NCI-H128 (cell line): ENCODE results near the gene MAB21L4.

ENCODE experiments used
- DNase-seq: peaks from one replicate; lab custom pipeline; 2025; ENCODE audit not compliant: unreplicated experiment; lab: John Stamatoyannopoulos, UW

The MAB21L4 gene

DNA sequence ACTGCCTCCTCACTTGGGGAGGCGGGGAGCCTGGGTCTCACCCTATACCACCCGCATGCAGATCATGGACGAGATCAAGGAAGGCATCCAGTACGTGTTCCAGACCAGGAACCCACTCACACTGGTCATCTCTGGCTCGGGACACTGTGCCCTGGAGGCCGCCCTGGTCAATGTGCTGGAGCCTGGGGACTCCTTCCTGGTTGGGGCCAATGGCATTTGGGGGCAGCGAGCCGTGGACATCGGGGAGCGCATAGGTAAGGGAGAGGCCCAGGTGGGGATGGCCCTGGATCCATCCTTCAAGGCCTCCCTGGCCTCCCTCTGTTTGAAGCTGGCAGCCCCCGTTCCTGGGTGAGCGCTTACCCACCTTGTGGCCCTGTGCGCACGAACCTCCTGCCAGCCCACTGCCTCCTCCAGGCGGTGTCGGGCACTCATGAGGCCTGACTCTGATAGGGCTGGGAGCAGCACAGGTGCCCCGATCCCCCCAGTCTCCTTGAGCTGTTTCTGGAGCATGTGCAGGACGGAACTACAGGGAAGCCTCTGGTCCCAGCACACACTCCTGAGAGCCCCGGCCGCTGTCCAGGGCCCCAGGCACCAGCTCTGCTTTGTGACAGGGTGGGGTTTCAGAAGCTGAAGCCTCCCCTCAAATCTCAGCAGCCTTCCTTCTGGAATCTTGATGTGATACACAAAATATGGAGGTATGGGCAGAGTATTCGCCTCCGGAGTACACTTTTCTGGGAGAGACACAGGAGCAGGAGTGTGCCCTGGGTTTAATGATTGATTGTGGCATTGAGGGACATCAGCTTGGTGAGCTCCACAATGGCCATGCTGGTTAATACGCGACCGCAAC, 26.6 kb downstream of the MAB21L4 start:
- DNase-seq: no peak

DNA sequence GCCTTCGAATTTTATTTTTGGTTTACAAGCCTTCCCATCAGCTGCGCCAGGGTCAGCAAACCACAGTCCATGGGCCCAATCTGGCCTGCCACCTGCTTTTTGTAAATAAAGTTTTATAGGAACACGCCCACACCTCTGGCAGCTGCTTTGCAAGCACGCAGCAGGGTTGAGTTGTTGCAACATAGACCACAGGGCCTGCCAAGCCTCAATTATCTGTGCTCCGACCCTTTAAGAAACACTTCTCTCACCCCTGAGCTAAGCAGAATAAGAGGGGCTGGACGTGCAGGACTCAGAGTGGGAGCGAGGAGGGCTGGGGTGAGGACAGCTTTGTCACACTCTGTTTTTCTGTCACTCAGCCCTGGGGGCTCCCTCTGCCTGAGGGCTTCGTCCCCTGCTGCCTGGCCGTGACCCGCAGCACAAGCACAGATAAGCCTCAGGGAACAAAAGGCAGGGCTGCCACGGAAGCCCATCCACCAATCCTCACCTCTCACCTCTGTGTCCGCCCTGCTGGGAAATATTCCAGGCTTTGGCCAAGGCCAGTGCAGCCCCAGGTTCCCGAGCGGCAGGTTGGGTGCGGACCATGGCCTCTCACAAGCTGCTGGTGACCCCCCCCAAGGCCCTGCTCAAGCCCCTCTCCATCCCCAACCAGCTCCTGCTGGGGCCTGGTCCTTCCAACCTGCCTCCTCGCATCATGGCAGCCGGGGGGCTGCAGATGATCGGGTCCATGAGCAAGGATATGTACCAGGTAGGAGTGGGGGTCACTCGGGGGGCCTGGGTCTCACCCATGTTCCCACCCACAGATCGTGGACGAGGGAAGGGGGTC, 27.5 kb downstream of the MAB21L4 start, which contains the start of gene AGXT:
Gene AGXT, plus strand, starts transcription at position 539 of the 823 bp plus-strand sequence. Its CDS starts 42 bp downstream, at position 581.
- no peak for DNase-seq

DNA sequence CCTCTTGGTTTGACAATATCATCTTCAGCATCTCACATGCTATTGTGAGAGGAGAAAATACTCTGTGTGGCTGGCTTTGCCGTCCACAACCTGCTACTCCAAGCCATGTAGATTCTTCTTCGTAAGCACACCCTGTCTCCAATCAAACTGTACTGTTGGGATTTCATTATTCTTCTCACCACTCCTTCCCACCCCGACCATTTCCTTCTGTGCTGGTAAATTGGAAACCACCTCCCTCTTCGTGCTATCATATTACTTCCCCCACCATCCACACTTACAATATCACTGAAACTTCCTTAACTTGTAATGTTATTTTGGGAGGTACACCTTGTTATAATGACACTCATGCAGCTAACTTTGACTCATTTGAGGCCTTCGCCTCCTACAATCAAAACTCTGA, 30.6 kb downstream of the MAB21L4 start:
- DNase-seq: no peak

DNA sequence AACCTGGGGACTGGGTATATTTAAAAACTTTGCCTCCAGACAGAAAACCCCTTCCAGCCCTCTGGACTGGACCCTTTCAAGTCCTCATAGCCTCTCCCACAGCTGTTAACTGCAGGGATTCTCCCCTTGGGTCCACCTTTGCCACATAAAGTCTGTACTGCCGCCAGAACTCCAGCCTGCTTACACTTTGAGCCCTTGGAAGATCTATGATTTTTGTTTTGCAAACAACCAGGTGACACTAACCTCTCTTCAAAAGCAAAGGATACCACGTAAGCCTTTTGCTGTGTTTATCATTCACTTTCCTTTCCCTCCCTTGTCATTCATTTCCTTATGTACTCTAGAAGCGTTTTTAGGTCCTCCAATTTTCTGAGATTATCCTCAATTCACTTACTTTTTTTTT, 31.5 kb downstream of the MAB21L4 start:
- no peak for DNase-seq

DNA sequence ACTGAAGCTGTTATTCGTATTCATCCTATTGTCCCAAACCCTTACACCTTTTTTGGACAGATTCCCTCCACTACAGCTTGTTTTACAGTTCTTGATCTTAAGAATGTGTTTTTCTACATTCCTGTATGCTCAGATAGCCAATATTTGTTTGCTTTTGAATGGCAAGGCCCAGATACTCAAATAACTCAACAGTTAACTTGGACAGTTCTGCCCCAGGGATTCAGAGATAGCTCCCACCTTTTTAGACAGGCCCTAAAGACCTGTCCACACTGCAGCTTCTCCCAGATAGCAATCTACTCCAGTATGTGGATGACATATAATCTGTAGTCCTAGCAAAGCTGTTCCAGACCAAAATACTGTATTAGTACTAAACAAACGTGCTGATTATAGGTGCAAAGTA, 34.4 kb downstream of the MAB21L4 start:
- DNase-seq: no peak

DNA sequence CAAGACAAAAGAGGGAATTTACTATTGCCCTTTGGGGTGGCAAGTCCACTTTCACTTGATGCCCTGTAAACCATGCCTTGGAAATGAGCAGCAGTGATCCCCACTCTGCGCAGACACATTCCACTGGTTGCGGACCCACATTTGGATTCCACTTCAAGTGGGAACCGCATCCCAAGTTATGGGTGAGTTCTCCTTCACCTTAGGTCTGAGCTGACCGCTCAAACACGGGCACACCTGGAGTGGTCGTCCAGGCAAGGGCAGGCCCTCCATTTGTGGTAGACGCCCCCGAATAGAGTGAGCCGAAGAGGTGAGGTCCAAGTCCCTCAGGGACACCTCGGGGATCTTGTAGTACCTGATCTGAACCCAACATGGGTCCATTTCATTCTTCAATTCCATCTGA, 37.1 kb downstream of the MAB21L4 start:
- no peak for DNase-seq

DNA sequence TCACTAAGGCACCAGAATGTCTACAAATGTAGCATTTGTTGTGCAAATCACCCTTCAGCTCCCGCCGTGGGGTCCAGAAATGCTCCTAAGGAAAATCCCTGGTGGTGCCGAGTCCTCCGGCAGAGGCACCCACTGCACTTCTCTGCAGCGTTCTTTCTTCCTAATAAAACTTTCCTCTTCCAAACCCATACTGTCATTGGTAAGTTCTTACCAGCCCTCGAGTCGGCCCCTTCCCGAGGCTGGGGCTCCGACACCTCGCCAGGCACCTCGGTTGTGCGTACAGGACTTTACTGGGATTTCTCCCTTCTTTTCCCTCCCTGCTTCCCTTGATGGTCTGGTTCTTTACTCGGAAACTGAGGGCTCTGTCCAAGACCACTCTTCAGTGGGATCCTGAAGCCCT, 37.6 kb downstream of the MAB21L4 start:
- no peak for DNase-seq

DNA sequence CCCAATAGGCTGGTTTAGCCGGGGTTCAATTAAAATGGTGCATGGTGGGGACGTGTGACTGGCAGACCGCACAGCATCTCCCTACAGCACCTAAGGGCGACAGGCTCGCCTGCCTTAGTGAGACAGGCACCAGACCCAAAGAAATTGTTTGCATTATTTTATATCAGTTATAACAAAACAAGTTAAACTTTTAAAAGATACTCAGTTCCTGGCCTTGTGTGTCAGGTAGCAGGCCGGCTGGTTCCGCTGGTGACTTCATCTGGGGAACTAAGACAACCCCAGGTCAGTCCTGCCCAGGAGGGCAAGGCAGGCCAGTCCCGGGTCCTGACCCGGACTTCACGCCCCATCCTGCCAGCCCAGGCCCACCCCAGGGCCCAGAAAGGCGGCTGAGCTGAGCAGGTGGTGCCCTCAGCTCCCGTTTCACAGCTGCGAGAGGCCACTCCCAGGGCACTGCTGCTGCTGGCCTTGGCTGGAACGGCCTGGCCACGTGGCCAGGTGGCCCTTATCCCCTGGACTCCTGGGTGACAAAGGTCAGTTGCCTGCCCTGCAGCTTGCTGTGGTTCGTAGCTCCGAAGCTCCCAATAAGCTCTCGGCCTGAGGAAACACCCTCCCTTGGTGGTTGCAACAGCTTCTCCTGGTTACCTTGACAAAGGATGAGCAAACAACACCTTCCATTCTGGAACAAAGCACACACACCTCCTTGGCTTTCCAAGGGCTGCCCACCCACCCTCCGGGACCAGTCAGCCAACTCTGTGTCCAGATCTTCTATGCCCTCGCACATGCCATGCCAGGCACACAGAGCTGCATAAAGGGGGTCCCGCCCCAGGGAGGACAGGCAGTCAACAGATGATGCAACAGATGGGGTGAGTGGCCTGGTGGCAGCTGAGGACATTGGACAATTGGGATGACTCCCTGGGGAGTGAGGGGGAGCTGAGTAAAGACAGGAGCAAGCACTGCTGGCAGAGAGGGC, 38.6 kb downstream of the MAB21L4 start:
- no peak for DNase-seq

DNA sequence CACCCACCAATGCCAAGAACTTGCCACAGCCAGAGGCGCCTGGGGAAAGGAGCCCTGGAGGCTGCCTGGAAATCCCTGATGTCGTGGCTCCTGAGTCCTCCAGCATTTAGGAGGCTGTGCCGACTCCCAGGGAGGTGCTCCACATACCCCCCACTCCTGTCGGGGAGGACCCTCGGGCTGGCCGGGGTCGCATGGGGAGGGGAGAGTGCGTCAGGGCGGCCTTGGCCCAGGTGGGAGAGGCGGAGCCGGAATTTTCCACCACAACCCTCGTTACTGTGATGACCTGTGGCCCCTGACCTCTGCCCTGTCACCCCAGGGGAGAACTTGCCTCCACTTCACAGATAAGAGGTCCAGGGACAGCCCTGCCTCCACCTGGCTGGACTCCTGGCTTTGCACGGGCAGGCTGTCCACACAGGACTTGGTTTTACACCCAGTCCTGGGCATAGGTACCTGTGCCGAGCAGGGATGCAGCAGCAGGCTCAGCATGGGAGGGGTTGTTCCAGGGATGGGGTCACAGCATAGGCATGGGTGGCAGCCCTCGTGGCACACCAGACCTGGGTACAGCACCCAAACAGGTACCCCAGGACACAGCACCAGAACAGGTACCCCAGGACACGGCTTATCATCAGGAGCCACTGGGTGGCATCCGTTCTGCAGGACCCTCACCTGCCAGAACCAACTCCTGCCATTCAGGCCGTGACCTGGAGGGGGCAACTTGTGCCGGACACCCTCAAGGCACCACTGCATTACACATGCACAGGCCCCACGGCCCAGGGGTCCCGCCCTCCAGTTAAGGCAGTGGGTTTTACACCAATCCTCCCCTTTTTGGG, 39.6 kb downstream of the MAB21L4 start:
- DNase-seq: no peak

DNA sequence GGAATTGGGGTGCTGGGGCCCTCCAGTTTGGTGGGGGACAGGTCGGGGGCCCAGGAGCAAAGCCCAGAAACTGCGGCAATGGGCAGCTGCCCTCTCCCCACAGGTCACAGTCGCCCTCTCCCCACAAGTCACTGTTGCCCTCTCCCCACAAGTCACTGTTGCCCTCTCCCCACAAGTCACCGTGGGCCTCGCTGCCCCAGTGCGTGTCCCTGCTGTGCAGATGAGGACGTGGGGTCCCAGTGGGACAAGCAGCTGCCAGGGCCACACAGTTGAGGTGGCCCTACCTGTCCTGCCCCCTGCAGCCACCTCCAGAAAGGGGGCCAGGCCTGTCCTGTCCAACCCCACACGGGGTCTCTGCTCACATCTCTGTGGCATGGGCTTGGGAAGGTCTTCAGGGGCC, 40.3 kb downstream of the MAB21L4 start:
- no peak for DNase-seq

DNA sequence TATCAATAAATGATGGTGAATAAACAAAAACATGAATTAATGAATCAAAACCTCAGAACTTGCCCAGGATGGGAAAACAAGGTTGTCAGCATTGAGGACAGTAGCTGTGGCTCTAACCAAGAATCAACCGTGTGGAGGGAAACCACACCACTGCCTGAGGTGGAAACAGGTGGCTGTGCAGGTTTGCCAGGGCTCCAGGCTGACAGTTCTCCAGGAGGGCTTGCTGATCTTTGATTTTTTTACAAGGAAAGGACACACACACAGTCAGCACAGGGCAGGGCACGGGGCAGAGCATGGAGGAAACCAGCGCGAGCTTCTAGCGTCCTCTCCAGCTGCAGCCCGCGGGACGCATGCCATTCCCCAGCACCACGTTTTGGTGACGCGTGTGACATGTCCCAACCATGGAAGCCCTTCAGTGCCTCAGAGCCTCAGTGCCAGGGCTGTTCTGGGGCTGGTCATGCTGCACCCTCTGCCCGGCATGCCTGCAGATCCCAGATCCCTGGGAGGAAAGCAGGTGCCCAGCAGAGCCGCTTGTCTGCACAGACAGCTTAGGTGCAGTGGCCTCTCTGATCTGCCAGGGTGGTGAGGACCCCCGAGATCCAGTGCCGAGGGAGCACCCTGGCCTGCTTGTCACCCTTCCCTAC, 43.2 kb downstream of the MAB21L4 start:
- DNase-seq: no peak

DNA sequence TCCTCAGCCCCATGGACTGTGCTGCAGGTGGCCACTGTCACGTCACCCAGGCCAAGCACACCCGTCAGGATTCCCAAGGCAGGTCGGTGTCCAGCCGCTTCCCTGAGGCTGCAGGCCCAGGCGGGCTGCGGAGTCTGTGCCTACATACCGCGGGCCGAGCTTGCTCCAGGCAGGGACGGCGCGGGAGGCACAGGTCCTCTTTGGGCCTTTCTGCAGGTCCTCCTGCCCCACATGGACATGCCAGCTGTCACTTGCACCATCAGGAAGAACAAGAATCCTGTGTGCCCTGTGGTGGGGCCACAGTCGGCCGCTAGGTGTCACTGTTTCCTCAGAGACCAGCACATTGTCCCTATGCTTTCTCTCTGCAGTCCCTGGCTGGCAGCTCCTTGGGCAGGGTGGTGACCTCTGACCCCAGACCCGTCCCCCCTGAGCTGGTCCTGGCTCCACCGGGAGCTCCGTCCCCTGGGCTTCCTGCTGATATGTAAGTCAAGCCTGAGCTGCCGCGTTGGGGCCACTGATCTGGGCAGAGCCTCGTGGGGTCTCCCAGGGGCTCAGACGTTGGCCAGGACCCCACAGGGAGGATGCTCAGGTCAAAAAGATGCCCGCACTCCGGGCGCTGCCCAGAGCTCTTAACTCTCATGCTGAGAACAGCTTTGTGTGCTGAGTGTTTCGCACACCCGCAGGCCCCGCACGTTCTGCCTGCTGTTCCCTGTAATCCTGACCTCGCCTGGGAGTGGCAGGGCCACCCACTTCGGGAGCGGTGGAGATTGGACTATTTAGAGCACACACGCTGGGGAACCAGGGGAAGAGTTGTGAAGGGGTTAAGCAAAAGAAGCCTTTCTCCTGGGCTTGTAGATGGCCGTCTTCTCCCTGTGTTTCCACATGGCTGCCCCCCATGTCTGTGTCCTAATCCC, 44.6 kb downstream of the MAB21L4 start:
- peak; percentile 42 for DNase-seq

DNA sequence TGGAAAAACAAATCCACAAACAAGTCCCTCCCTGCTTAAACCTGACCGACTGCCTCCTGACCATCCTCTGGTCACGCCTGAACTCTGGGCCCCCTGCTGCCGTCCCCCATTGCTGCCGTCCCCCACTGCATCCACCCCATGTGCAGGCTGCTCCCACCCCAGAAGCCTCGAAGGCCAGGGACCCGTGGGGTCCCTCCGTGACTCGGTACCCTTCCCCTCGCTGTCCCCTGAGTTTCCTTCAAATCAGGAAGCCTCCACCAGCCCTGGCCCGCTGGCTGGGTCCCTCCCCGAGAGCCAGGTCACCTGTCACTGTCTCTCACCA, 45.2 kb downstream of the MAB21L4 start:
- no peak for DNase-seq

DNA sequence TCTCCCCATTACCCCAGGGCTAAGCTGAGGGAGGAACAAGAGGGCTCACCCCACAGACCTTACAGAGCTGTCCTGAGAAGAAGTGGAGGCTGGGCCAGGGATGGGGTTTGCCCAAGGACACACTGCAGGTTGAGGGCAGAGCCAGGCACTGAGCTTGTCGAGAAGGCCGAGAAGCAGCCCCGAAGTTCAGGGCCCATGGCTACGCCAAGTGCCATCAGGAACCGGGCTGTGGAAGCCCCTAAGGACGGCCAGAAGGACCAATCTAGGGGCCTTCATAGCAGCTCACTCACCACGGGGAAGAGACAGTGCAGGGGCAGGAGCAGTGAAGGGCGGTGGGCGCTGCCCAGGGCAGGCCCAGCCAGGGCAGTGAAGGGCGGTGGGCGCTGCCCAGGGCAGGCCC, 45.9 kb downstream of the MAB21L4 start:
- no peak for DNase-seq

DNA sequence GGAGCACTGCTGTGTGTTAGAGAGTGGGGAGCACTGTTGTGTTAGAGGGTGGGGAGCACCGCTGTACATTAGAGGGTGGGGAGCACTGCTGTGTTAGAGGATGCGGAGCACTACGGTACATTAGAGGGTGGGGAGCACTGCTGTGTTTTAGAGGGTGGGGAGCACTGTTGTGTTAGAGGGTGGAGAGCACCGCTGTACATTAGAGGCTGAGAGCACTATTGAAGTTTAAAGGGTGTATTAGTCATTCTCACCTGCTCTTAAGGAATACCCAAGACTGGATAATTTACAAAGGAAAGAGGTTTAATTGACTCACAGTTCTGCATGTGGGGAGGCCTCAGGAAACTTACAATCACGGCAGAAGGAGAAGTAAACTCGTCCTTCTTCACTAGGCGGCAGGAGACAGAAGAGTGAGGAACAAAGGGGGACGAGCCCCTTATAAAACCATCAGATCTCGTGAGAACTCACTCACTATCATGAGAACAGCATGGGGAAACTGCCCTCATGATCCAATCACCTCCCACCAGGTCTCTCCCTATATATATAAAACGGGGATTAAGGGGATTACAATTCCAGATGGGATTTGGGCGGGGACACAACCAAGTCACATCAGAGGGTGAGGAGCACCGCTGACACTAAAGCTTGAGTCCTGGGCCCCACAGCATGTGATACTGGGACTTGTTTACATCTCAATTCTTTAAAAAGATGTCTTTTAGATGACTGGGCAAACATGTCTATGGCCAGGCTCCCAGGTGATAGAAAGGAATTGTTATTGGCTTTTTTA, 46.9 kb downstream of the MAB21L4 start:
- DNase-seq: no peak

DNA sequence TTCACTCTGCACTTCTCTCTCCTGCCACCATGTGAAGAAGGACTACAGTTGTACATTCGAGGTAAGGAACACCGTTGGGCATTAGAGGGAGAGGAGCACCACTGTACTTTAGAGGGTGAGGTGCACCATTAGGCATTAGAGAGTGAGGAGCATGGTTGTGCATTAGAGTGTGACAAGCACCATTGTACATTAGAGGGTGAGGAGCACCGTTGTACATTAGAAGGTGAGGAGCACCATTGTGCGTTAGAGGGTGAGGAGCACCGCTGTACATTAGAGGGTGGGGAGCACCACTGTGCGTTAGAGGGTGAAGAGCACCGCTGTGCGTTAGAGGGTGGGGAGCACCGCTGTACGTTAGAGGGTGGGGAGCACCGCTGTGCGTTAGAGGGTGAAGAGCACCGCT, 48.1 kb downstream of the MAB21L4 start:
- DNase-seq: no peak

DNA sequence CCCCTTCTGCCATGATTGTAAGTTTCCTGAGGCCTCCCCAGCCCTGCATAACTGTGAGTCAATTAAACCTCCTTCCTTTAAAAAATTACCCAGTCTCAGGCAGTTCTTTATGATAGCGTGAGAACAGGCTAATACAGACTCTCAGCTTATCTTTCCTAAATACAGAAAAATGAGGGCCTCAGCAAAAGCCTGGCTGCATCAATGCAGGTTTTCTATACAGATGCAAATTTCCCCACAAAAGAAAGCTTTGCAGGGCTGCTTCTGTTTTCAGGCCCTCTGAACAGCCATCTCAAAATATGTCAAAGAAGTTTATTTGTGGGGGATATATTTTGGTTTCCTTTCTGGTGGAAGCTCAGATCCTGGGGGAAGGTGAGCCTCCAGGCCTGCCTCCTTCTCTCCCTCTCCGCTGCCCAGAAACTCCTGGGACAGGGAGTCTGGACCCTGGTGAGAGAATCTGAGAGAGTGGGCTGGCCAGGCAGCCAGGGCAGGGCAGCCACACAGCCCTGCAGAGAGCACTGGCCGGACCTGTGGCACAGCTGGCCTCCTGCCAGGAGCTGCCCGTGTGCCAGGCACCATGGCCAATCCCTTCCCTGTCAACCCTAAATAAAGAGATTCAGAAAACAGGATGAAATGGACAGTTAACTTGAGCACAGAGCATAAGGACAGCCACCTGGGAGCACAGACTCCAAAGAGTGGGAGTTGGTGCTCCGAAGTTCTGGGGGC, 48.9 kb downstream of the MAB21L4 start:
- no peak for DNase-seq
